HG03095 (cell line): Measurements from ENCODE around the gene NKD1.

Source experiments
- ATAC-seq: cut with Tn5 transposase; IDR thresholded peaks from one replicate; pipeline ENCODE4 v1.9.1; 2021; ENCODE audit warnings: moderate library complexity; ENCODE audit not compliant: unreplicated experiment

NKD1 gene

GRCh38 chr16:50555952-50556673 lies 7.9 kb downstream of the NKD1 start:
- ATAC-seq = no peak

- no peak for ATAC-seq
Observed at GRCh38 chr16:50557046-50557445, 8.8 kb downstream of the NKD1 start.

GRCh38 chr16:50558913-50559312 lies 10.7 kb downstream of the NKD1 start:
- ATAC-seq = no peak

- ATAC-seq = no peak
Observed at GRCh38 chr16:50559342-50559741, 11.1 kb downstream of the NKD1 start.

GRCh38 chr16:50559804-50560514 lies 11.8 kb downstream of the NKD1 start:
- no peak for ATAC-seq

- ATAC-seq = no peak
Observed at GRCh38 chr16:50560903-50561863, 13.0 kb downstream of the NKD1 start.

GRCh38 chr16:50562657-50563056 lies 14.5 kb downstream of the NKD1 start:
- no peak for ATAC-seq

GRCh38 chr16:50563989-50564388 lies 15.8 kb downstream of the NKD1 start:
- ATAC-seq = no peak

- no peak for ATAC-seq
Observed at GRCh38 chr16:50565428-50565827, 17.2 kb downstream of the NKD1 start.

GRCh38 chr16:50566014-50566962 lies 18.1 kb downstream of the NKD1 start:
- ATAC-seq = no peak

GRCh38 chr16:50567651-50568050 lies 19.5 kb downstream of the NKD1 start:
- no peak for ATAC-seq

GRCh38 chr16:50568187-50568815 lies 20.1 kb downstream of the NKD1 start:
- no peak for ATAC-seq

- no peak for ATAC-seq
Observed at GRCh38 chr16:50570354-50570753, 22.2 kb downstream of the NKD1 start.

GRCh38 chr16:50570808-50571598 lies 22.8 kb downstream of the NKD1 start:
- ATAC-seq = no peak

GRCh38 chr16:50571786-50572185 lies 23.6 kb downstream of the NKD1 start:
- no peak for ATAC-seq

GRCh38 chr16:50572700-50573099 lies 24.5 kb downstream of the NKD1 start:
- ATAC-seq = no peak

- ATAC-seq = no peak
Observed at GRCh38 chr16:50573279-50573678, 25.1 kb downstream of the NKD1 start.

GRCh38 chr16:50573947-50574744 lies 25.9 kb downstream of the NKD1 start:
- ATAC-seq = no peak
